NT2/D1 (cell line): ENCODE data around the gene AASDH.
"Not testable (repeated sequence)": the region's sequence is repeated elsewhere in the genome, so short reads cannot be mapped to it uniquely, and the experiment has no call there.

Experiments
- SUZ12 ChIP-seq: IDR thresholded peaks from 2 replicates; pipeline ENCODE4 v1.6.1; 2011; ENCODE audit not compliant: insufficient read length, insufficient read depth; ENCODE audit errors: extremely low read depth
- YY1 ChIP-seq: IDR thresholded peaks from 2 replicates; pipeline ENCODE4 v1.6.1; 2011; ENCODE audit not compliant: insufficient read length, insufficient read depth
- ZNF274 ChIP-seq: IDR thresholded peaks from 2 replicates; pipeline ENCODE4 v1.6.1; 2011; ENCODE audit warnings: mild to moderate bottlenecking, low read depth, low read length

- TF ChIP-seq ZNF274, YY1, SUZ12: not testable (repeated sequence)
Observed at GRCh38 chr4:56362981-56363380, 24.3 kb downstream of the AASDH start.
